Natural killer cell (primary cell): ENCODE data around the gene WDR7. TPM values are rescaled to one million over a fixed set of nuclear protein-coding genes. Genes with fewer than 3 reads are reported as not detected.

Experiments
- ATAC-seq, 3 donors: fragments of 150-1000 bp in 2 of 3; fragments of 200-7000 bp in 1 of 3; cut with Tn5 transposase; 1 replicate in 1 of 3; 2 replicates in 2 of 3; pipeline ENCODE4 v1.10.0; 2021; ENCODE audit warnings: mild to moderate bottlenecking in 2 of 3, moderate library complexity in 2 of 3
- DNase-seq, 2 donors: peaks; one replicate each; pipeline versions ENCODE4 v3.0.0 to v3.0.0-alpha.2; 2013 to 2021; ENCODE audit warnings: mixed read lengths in 1 of 2
- H3K27ac ChIP-seq: one replicate; pipeline ENCODE4 v1.5.1; 2013; ENCODE audit warnings: mild to moderate bottlenecking, low read length
- H3K27me3 ChIP-seq: one replicate; pipeline ENCODE4 v1.6.1; 2013; ENCODE audit warnings: low read length; ENCODE audit not compliant: control insufficient read depth, insufficient read depth
- H3K36me3 ChIP-seq: one replicate; pipeline ENCODE4 v1.6.1; 2013; ENCODE audit warnings: low read length; ENCODE audit not compliant: control insufficient read depth, insufficient read depth
- H3K4me1 ChIP-seq: one replicate; pipeline ENCODE4 v1.6.1; 2013; ENCODE audit warnings: low read length; ENCODE audit not compliant: control insufficient read depth, insufficient read depth
- H3K4me3 ChIP-seq: one replicate; pipeline ENCODE4 v1.5.1; 2013; ENCODE audit warnings: low read length
- H3K9me3 ChIP-seq: one replicate; pipeline ENCODE4 v1.6.1; 2013; ENCODE audit warnings: low read length; ENCODE audit not compliant: control insufficient read depth, insufficient read depth
- H3K27ac Mint-ChIP-seq, 2 donors: one replicate each; pipeline ENCODE4 v1.8.0; 2022; ENCODE audit warnings: mild to moderate bottlenecking in 2 of 2, mixed read lengths in 2 of 2, moderate library complexity in 1 of 2
- H3K27me3 Mint-ChIP-seq, 2 donors: one replicate each; pipeline ENCODE4 v1.8.0; 2022; ENCODE audit warnings: low read depth in 2 of 2, mixed read lengths in 2 of 2
- H3K36me3 Mint-ChIP-seq: one replicate; pipeline ENCODE4 v1.8.0; 2022; ENCODE audit warnings: mixed read lengths
- H3K4me1 Mint-ChIP-seq, 2 donors: one replicate each; pipeline ENCODE4 v1.8.0; 2022; ENCODE audit warnings: mixed read lengths in 2 of 2
- H3K4me3 Mint-ChIP-seq: one replicate; pipeline ENCODE4 v1.8.0; 2022; ENCODE audit warnings: mild to moderate bottlenecking, moderate library complexity, mixed read lengths
- H3K9me3 Mint-ChIP-seq, 2 donors: one replicate each; pipeline ENCODE4 v1.8.0; 2022; ENCODE audit warnings: mixed read lengths in 2 of 2
- CTCF ChIP-seq: fragments of 200-600 bp; IDR thresholded peaks from one replicate; pipeline ENCODE4 v1.8.0; 2022; ENCODE audit warnings: antibody characterized with exemption
- WGBS: methylation state at CpG from one replicate; pipeline ENCODE4 v1.1.7; 2013; ENCODE audit warnings: missing lambda C conversion rate; ENCODE audit not compliant: insufficient coverage; 5-methylcytosine and 5-hydroxymethylcytosine counted together
- intact Hi-C: fragments of 100-400 bp; cut with micrococcal nuclease; formaldehyde crosslinking; loops from one replicate; pipeline ENCODE4 v1.14.2; 2022
- total RNA-seq, 4 donors: library from RNA; stranded (reverse); fragments of 120-200 nt in 1 of 4; gene quantifications; one replicate each; pipeline versions ENCODE4 v1.2.3 to v1.2.4, GENCODE V29; 2013 to 2022

Gene WDR7
- total RNA-seq, 3 donors from 2014 or later (not counting 1 experiment from before 2014, with no cell fraction given), result 71.1 to 103 (median 77.3) TPM

GRCh38 chr18:57003342-57003741 is 352.2 kb downstream of the WDR7 start:
- Histone ChIP-seq H3K27ac (no peak overlapping the region), H3K27me3 (no peaks in the 10 kb centered on the region), H3K4me1 (no peaks in the 10 kb centered on the region), H3K9me3 (no peaks in the 10 kb centered on the region), H3K36me3 (no peaks in the 10 kb centered on the region), H3K4me3 (no peak overlapping the region)
- H3K4me1 Mint-ChIP-seq, result peaks cover 19 to 25% of the 10 kb centered on the region in 2 donors
- no peak for DNase-seq
- intact Hi-C loops, result no loop called here
- no peaks in the 10 kb centered on the region for H3K36me3 Mint-ChIP-seq
- no peak for ATAC-seq
- no peak overlapping the region for H3K4me3 Mint-ChIP-seq
- WGBS, result no CpG with 5 or more reads among the region's 2 CpGs
- no peak for TF ChIP-seq CTCF
- peak overlapping the region in 1 of 2 donors; percentile 74 for H3K27ac Mint-ChIP-seq
- H3K27me3 Mint-ChIP-seq, result no peaks in the 10 kb centered on the region
- no peaks in the 10 kb centered on the region for H3K9me3 Mint-ChIP-seq

GRCh38 chr18:57004366-57005121 is 353.4 kb downstream of the WDR7 start:
- H3K36me3 ChIP-seq, result no peaks in the 10 kb centered on the region
- Mint-ChIP-seq H3K4me3 (peak overlapping the region; percentile 13), H3K4me1 (peaks cover 23 to 26% of the 10 kb centered on the region in 2 donors), H3K9me3 (no peaks in the 10 kb centered on the region), H3K27ac (peak overlapping the region; percentile 74 to 76), H3K27me3 (no peaks in the 10 kb centered on the region), H3K36me3 (no peaks in the 10 kb centered on the region)
- no peaks in the 10 kb centered on the region for H3K27me3 ChIP-seq
- intact Hi-C loops, result no loop called here
- H3K4me1 ChIP-seq, result no peaks in the 10 kb centered on the region
- 71% methylated on average over 2 of the region's 5 CpGs for WGBS
- no peaks in the 10 kb centered on the region for H3K9me3 ChIP-seq
- H3K4me3 ChIP-seq, result no peak overlapping the region
- peak; percentile 70 to 91 (median 79) for ATAC-seq
- peak overlapping the region; percentile 33 for H3K27ac ChIP-seq
- TF ChIP-seq CTCF, result no peak
- peak in 1 of 2 donors; percentile 21 for DNase-seq

- H3K9me3 Mint-ChIP-seq, result no peaks in the 10 kb centered on the region
- ATAC-seq (no peak), DNase-seq (no peak)
- no peak overlapping the region for H3K27ac Mint-ChIP-seq
- H3K4me1 Mint-ChIP-seq, result peaks cover 22 to 23% of the 10 kb centered on the region in 2 donors
- H3K27me3 Mint-ChIP-seq, result no peaks in the 10 kb centered on the region
- Histone ChIP-seq H3K36me3 (no peaks in the 10 kb centered on the region), H3K27ac (no peak overlapping the region), H3K4me1 (no peaks in the 10 kb centered on the region), H3K27me3 (no peaks in the 10 kb centered on the region), H3K4me3 (no peak overlapping the region), H3K9me3 (no peaks in the 10 kb centered on the region)
- no peaks in the 10 kb centered on the region for H3K36me3 Mint-ChIP-seq
- no peak for TF ChIP-seq CTCF
- WGBS, result 82% methylated on average over 11 of the region's 11 CpGs
- H3K4me3 Mint-ChIP-seq, result no peak overlapping the region
- intact Hi-C loops, result no loop called here
These were observed 357.0 kb downstream of the WDR7 start for GRCh38 chr18:57008001-57008686.
